ENCODE results near the gene DNAL1.

DNA sequence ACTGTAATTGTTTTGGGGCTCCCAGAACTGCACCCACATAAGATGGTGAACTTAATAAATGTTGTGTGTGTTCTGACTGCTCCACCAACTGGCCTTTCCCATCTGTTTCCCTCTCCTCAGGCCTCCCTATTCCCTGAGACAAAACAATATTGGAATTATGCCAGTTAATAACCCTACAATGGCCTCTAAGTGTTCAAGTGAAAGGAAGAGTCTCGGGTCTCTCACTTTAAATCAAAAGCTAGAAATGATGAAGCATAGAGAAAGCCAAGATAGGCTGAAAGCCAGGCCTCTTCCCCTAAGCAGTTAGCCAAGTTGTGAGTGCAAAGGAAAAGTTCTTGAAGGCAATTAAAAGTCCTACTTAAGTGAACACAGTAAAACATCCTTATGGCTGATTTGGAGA lies 19.1 kb upstream of the DNAL1 start:
- TF ChIP-seq GATA2 (IDR thresholded peaks at IDR 0.05; ENCODE audit: low read depth, low read length) (no peak), GATA3 (IDR thresholded peaks at IDR 0.05; ENCODE audit: low read depth, low read length) (no peak)

Data from SH-SY5Y (cell line).